GM21717 (cell line): Measurements from ENCODE around the gene AKR1A1.
A peak's percentile ranks its signal among the peaks of the same experiment; 100 is the strongest.
"Not testable (repeated sequence)": the region's sequence is repeated elsewhere in the genome, so short reads cannot be mapped to it uniquely, and the experiment has no call there.

ENCODE experiments used
- ATAC-seq: cut with Tn5 transposase; IDR thresholded peaks from one replicate; pipeline ENCODE4 v1.9.1; 2021; ENCODE audit warnings: mild to moderate bottlenecking, moderate library complexity; ENCODE audit not compliant: unreplicated experiment

The AKR1A1 gene

DNA sequence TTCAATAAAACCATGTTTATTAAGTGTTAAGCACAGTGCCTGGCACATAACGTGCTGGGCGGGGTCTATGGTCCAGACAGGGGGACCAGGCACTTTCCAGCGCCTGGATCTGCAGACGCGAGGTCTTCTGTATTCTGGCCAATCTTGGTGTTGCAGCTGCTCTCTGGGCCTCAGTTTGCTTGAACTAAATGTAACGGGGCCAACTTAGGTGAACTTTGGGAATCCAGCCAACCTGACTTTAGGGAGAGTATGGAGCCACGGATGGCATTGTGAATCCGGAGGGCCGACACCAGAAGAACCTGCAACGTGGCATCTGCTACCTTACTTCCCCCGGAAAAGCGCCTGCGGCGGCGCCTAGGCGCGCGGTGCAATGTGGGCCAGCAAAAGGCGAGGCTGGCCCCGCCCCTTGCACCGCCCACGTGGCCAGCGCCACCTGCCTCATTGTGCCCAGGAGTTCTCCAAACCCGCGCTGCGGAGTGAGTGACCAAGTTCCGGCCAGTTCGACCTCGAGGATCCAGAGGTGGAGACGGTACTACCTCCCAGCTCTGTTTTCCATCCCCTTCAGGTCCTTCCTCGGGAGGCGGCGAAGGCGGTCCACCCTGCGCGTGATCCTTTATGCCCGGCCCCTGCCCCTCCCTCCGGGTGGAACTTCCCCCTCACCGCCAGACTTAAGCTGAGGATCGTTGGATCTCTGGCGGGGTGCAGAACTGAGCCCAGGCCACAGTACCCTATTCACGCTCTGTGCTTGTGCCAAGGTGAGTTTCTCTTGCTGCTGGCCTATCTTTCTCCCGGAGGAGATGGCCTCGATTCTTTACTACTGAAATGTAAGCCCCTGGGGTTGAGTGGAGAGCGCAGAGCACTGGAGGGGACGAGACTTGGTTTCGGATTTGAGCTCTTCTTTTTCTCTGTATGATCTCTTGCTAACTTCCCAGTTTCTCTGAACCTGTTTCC, at the start of gene AKR1A1:
Gene AKR1A1, plus strand, starts transcription at position 426 of the 951 bp plus-strand sequence. CDS start 10,969 bp downstream, outside the sequence.
- ATAC-seq = peak; percentile 72

DNA sequence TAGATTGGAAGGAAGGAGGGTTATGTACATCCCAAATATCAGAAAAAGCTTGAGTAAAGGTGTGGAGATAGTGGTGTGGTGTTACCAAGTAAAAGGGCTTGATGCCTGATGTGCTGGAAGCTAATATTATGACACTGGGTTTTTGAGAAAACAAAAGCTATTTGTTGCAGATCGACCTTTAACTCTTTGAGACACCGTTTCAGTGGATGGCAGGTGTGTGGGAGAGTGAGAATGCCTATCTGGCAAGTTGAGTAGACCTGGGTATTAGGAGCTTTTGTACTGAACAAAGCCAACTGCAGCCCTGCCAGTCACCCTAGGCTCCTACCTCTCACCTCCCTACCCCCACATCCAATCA, 49.1 kb upstream of the AKR1A1 start:
- no peak for ATAC-seq

DNA sequence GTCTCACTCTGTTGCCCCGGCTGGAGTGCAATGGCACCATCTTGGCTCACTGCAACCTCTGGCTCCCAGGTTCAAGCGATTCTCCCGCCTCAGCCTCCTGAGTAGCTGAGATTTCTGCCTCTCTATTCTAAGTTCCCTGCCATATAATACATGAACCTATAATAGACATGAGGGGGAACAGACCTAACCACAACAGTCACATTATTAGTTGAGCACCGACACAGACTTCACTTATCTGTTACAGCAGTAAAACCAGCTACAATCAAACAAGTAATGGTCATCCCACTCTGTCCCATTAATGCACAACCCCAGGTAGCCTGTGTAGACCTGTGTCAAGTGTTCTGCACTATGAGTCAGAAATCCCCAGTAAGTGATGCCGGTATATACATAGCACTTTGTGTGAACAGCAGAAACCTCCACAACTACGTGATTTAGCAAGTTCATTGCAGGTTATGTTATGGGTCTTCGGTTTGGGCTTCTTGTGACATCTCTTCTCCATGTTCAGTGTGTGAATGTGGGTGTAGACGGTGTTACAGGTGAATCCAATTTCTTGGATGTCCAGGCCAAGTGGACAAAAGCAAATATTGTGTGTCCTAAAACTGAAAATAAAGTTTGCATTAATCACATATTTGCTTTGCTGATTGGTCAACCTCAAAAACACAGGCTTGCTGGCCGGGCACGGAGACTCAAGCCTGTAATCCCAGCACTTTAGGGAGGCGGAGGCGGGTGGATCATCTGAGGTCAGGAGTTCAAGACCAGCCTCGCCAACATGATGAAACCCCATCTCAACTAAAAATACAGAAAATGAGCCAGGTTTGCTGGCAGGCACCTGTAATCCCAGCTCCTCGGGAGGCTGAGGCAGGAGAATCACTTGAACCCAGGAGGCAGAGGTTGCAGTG, 46.9 kb upstream of the AKR1A1 start:
- no peak for ATAC-seq

- no peak for ATAC-seq
Observed at GRCh38 chr1:45507195-45507594, 43.4 kb upstream of the AKR1A1 start.

- ATAC-seq = no peak
Observed at GRCh38 chr1:45507893-45508292, 42.7 kb upstream of the AKR1A1 start.

GRCh38 chr1:45508295-45509151, 42.1 kb upstream of the AKR1A1 start:
- no peak for ATAC-seq

DNA sequence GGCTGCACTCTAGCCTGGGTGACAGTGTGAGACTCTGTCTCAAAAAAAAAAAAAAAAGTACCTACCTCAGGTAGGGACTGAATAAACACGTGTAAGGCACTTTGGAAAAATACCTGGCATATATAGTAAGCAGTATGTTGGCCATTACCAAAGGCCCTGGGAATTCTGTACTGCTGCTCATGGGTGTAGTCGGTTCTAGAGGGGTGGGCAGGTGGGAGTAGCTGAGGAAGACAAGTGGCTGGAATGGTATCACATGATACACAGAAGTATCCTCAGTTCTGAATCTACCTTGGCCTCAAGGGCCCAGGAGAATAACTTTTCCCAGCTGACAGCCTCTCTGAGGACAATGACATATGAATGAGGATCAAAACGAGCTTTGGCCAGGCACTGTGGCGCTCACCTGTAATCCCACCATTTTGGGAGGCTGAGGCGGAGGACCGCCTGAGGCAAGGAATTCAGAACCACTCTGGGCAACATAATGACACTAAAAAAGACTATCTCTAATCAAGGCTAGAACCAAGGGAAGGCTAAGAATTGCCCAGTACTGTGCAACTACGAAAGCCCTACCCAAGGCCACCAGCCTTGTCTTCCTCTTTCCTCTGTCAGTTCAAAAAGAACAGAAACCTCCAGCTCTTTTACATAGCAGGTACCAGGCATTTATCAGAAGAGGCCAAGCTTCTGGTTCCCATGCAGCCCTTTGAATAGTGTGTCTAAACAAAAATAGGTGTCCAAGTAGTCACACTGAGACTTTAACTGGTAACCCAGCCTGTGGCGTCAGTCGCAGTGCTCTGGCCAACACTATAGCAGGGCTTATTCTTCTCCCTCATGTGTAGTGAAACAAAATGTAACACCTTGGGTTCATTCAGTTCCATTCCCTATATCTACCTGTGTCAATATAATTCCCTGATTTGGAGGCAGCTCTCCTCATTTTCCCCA, 40.3 kb upstream of the AKR1A1 start:
- no peak for ATAC-seq

GRCh38 chr1:45510972-45511527, 39.6 kb upstream of the AKR1A1 start:
- ATAC-seq = no peak

- ATAC-seq = no peak
Observed at GRCh38 chr1:45512641-45513054, 38.0 kb upstream of the AKR1A1 start.

GRCh38 chr1:45513532-45514260, 36.9 kb upstream of the AKR1A1 start:
- not testable (repeated sequence) for ATAC-seq

GRCh38 chr1:45516036-45516435, 34.6 kb upstream of the AKR1A1 start:
- ATAC-seq = no peak

- ATAC-seq = no peak
Observed at GRCh38 chr1:45516465-45516864, 34.2 kb upstream of the AKR1A1 start.

DNA sequence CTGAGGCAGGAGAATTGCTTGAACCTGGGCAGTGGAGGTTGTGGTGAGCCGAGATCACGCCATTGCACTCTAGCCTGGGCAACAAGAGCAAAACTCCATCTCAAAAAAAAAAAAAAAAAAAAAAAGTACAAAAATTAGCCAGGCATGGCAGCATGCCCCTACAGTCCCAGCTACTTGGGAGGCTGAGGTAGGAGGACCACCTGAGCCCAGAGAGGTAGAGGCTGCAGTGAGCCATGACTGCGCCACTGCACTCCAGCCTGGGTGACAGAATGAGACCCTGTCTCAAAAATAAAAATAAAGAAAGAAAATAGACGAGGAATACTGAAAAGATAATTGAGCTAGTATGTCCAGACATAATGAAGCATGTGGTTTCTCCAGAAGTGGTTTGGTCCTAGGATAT, 32.3 kb upstream of the AKR1A1 start:
- ATAC-seq = not testable (repeated sequence)

DNA sequence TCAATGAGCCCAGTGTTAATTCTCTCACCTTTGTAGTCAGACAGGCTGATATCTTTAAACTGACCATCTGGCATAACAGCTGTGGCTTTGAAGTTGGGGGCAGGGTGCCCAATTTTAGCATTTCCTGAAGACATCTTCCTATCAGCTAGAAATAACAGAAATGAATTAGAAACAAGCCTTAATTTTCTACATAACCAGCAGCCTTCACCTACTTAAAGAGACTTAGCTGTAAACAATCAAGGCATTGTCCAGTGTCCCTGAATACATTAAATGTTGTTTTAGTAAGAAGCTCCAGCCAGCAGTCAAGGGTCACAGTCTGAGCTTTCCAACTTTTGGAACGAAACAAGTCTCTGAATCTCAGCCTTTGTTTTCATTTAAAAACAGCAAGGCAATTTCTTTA, 31.7 kb upstream of the AKR1A1 start:
- no peak for ATAC-seq

DNA sequence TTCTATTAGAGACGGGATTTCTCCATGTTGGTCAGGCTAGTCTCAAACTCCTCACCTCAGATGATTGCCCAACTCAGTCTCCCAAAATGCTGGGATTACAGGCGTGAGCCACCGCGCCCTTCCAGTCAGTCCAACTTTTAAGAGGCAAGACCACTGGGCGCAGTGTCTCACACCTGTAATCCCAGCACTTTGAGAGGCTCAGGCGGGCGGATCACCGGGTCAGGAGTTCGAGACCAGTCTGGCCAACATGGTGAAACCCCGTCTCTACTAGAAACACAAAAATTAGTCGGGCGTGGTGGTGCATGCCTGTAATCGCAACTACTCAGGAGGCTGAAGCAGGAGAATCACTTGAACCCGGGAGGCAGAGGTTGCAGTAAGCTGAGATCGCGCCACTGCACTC, 30.9 kb upstream of the AKR1A1 start:
- ATAC-seq = not testable (repeated sequence)

- ATAC-seq = peak; percentile 84
Observed at GRCh38 chr1:45521413-45522323, 29.0 kb upstream of the AKR1A1 start, which contains the start of gene PRDX1. TSS of gene PRDX1 (minus strand) at chr1:45521884. CDS start at chr1:45519043, 2,841 bp downstream.

DNA sequence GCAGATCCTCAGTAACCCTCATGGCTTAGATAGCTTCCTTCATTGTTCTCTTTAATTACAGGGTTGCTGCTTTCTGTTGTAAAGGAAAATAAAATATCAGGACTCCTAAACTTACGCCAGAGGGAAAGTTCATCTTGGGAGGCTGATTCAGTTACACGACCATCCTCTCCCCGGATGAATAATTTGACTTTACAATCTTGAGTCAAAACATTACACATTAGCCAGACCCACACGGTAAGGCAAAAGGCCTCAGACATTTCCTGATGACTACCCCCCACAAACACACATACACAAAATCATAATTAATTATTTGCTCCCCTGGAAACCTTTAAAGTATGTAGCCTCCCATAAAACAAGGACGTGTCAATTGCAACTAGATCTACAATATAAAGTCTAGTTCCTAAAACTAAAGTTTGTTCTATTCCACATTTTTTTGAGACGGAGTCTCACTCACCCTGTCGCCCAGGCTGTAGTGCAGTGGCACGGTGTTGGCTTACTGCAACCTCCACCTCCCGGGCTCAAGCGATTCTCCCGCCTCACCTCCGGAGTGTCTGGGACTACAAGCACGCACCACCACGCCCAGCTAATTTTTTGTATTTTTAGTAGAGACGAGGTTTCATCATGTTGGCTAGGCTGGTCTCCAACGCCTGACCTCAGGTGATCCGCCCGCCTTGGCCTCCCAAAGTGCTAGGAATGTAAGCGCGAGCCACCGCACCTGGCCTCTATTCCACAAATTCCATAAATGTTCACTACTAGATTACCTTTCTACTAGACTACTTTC, 28.1 kb upstream of the AKR1A1 start:
- ATAC-seq = no peak
